ENCODE data around the gene SERPINA1. TPM values are rescaled to one million over a fixed set of nuclear protein-coding genes. Genes with fewer than 3 reads are reported as not detected.
A peak's percentile ranks its signal among the peaks of the same experiment; 100 is the strongest.

The SERPINA1 gene
- total and polyA plus RNA-seq, 2 of the 13 experiments (the other 11 are each of a cell fraction or from before 2014, with no cell fraction given) = 3,266 to 11,015 TPM

DNA sequence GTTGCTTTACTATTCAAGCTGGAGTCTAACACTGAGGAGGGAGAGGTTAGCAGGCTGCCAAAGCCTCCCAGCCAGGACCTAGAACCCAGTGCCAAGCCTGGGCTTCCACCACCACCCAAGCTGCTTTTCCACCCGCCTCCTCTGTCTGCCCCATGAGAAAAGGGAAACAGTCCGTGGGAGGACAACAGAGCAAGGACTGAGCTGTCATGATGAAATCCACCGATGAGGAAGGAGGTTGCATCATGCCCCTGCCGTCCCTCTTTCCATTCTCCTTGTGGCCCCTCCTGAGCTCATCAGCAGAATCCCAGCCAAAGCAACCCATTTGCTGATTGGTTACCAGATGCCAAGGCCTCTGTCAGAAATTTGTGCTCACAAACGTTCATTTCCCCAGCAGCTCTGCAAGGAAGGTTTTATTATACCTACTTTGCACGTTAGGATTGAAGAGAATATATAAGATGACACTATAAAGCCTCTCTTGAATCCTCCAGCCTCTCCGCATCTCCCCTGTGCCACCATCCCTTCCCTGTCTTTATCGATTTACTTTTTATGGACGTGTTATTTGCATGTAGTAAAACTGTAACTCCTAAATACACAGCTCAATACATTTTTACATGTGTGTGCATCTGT is 6.3 kb upstream of the SERPINA1 start:
- BruUV-seq (replicated peaks) = no TSS peak
- Histone ChIP-seq H2AFZ (ENCODE audit: low read length) (peak overlapping the region; percentile 12), H3K9me3 (ENCODE audit: low read length) (no peaks in the 10 kb centered on the region), H3K9ac (ENCODE audit: insufficient read depth, low read depth, low read length) (peak overlapping the region; percentile 72), H3K4me1 (ENCODE audit: insufficient read depth, low read length) (peaks cover 100% of the 10 kb centered on the region), H3K36me3 (replicated peaks in 1 of 2; ENCODE audit: control insufficient read depth in 1 of 2, insufficient read depth in 2 of 2, low read length in 2 of 2) (no peaks in the 10 kb centered on the region), H3K4me3 (replicated peaks in 1 of 3; ENCODE audit: insufficient read depth in 1 of 3, low read depth in 2 of 3, low read length in 3 of 3) (peak overlapping the region; percentile 28 to 67 (median 35)), H3K27ac (ENCODE audit: extremely low read length, insufficient read depth, low read length) (peak overlapping the region; percentile 87), H3K79me2 (ENCODE audit: insufficient read depth, low read length) (peaks cover 6% of the 10 kb centered on the region), H3K4me2 (ENCODE audit: low read depth, low read length) (peak overlapping the region; percentile 87), H4K20me1 (ENCODE audit: insufficient read depth, low read length) (no peaks in the 10 kb centered on the region), H3K27me3 (ENCODE audit: control insufficient read depth in 1 of 2, insufficient read depth in 2 of 2, low read length in 2 of 2) (no peaks in the 10 kb centered on the region)
- in situ Hi-C loops (cut with HindIII; ENCODE audit: extremely low pct_ligation_motif_present, low pct_unique_long_range_greater_than_20kb) (no loop called here), intact Hi-C loops (cut with micrococcal nuclease; ENCODE audit: unreplicated experiment) (no loop called here)
- ChIA-PET CTCF (ENCODE audit: low intra/inter-chr PET ratio, low total read pairs) (no interaction called here), POLR2A (interaction anchor here (0.7 to 8.9 kb wide), 20 partner anchors 7 to 218 kb away, joined by 3 to 180 read pairs (median 5); partner anchors contain the start of genes SERPINA1, SERPINA10 and SERPINA3)
- 4% methylated on average over 9 of the region's 9 CpGs for WGBS (ENCODE audit: low lambda C conversion rate)
- peak; percentile 67 for FAIRE-seq
- ATAC-seq = peak; percentile 6; the same call in 2 of the 3 replicates
- DNase-seq (ENCODE audit: low spot score) = peak; percentile 74
- TF ChIP-seq, protein P1, sequence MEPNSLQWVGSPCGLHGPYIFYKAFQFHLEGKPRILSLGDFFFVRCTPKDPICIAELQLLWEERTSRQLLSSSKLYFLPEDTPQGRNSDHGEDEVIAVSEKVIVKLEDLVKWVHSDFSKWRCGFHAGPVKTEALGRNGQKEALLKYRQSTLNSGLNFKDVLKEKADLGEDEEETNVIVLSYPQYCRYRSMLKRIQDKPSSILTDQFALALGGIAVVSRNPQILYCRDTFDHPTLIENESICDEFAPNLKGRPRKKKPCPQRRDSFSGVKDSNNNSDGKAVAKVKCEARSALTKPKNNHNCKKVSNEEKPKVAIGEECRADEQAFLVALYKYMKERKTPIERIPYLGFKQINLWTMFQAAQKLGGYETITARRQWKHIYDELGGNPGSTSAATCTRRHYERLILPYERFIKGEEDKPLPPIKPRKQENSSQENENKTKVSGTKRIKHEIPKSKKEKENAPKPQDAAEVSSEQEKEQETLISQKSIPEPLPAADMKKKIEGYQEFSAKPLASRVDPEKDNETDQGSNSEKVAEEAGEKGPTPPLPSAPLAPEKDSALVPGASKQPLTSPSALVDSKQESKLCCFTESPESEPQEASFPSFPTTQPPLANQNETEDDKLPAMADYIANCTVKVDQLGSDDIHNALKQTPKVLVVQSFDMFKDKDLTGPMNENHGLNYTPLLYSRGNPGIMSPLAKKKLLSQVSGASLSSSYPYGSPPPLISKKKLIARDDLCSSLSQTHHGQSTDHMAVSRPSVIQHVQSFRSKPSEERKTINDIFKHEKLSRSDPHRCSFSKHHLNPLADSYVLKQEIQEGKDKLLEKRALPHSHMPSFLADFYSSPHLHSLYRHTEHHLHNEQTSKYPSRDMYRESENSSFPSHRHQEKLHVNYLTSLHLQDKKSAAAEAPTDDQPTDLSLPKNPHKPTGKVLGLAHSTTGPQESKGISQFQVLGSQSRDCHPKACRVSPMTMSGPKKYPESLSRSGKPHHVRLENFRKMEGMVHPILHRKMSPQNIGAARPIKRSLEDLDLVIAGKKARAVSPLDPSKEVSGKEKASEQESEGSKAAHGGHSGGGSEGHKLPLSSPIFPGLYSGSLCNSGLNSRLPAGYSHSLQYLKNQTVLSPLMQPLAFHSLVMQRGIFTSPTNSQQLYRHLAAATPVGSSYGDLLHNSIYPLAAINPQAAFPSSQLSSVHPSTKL (CRISPR knock-in tag; IDR thresholded peaks at IDR 0.05) = peak; percentile 77
- peak; percentile 10; the same call in 1 of the 2 replicates for TF ChIP-seq NR2F6 (IDR thresholded peaks at IDR 0.05)
- TF ChIP-seq NR2F6 (CRISPR knock-in tag; IDR thresholded peaks at IDR 0.05) = peak; percentile 6; the same call in 1 of the 2 replicates
- peak; percentile 81 for TF ChIP-seq FOSL2 (CRISPR knock-in tag; IDR thresholded peaks at IDR 0.05)
- TF ChIP-seq RFXAP (CRISPR knock-in tag; IDR thresholded peaks at IDR 0.05; ENCODE audit: borderline replicate concordance) = no peak
- TF ChIP-seq, protein P2, sequence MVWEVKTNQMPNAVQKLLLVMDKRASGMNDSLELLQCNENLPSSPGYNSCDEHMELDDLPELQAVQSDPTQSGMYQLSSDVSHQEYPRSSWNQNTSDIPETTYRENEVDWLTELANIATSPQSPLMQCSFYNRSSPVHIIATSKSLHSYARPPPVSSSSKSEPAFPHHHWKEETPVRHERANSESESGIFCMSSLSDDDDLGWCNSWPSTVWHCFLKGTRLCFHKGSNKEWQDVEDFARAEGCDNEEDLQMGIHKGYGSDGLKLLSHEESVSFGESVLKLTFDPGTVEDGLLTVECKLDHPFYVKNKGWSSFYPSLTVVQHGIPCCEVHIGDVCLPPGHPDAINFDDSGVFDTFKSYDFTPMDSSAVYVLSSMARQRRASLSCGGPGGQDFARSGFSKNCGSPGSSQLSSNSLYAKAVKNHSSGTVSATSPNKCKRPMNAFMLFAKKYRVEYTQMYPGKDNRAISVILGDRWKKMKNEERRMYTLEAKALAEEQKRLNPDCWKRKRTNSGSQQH (CRISPR knock-in tag; IDR thresholded peaks at IDR 0.05; ENCODE audit: low read depth) = peak; percentile 12; the same call in 1 of the 2 replicates
- TF ChIP-seq, protein P3, sequence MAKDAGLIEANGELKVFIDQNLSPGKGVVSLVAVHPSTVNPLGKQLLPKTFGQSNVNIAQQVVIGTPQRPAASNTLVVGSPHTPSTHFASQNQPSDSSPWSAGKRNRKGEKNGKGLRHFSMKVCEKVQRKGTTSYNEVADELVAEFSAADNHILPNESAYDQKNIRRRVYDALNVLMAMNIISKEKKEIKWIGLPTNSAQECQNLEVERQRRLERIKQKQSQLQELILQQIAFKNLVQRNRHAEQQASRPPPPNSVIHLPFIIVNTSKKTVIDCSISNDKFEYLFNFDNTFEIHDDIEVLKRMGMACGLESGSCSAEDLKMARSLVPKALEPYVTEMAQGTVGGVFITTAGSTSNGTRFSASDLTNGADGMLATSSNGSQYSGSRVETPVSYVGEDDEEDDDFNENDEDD (CRISPR knock-in tag; IDR thresholded peaks at IDR 0.05; ENCODE audit: borderline replicate concordance) = peak; percentile 16; the same call in 1 of the 2 replicates
- TF ChIP-seq NFKB2 (CRISPR knock-in tag; IDR thresholded peaks at IDR 0.05; ENCODE audit: borderline replicate concordance) = 0 out of 2 replicates have a peak, but pooled peaks have one; percentile 7
- peak in 1 of 2 experiments; percentile 55; a peak in 1 of 4 replicates for TF ChIP-seq POLR2A (IDR thresholded peaks at IDR 0.05; ENCODE audit: insufficient read depth in 1 of 2, low read depth in 2 of 2, low read length in 2 of 2)
- TF ChIP-seq, protein P4, sequence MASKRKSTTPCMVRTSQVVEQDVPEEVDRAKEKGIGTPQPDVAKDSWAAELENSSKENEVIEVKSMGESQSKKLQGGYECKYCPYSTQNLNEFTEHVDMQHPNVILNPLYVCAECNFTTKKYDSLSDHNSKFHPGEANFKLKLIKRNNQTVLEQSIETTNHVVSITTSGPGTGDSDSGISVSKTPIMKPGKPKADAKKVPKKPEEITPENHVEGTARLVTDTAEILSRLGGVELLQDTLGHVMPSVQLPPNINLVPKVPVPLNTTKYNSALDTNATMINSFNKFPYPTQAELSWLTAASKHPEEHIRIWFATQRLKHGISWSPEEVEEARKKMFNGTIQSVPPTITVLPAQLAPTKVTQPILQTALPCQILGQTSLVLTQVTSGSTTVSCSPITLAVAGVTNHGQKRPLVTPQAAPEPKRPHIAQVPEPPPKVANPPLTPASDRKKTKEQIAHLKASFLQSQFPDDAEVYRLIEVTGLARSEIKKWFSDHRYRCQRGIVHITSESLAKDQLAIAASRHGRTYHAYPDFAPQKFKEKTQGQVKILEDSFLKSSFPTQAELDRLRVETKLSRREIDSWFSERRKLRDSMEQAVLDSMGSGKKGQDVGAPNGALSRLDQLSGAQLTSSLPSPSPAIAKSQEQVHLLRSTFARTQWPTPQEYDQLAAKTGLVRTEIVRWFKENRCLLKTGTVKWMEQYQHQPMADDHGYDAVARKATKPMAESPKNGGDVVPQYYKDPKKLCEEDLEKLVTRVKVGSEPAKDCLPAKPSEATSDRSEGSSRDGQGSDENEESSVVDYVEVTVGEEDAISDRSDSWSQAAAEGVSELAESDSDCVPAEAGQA (IDR thresholded peaks at IDR 0.05; ENCODE audit: low read depth) = peak; percentile 62
- TF ChIP-seq, protein P4 (CRISPR knock-in tag; IDR thresholded peaks at IDR 0.05; ENCODE audit: borderline replicate concordance) = no peak
- no peak for TF ChIP-seq MLLT10 (CRISPR knock-in tag; IDR thresholded peaks at IDR 0.05)
